Liver (tissue), 9 donors: ENCODE data around the gene HOXB2. TPM values are rescaled to one million over a fixed set of nuclear protein-coding genes. Genes with fewer than 3 reads are reported as not detected.

Source experiments
- DNase-seq: peaks from one replicate; pipeline ENCODE4 v3.0.0-alpha.2; 2017; ENCODE audit warnings: low spot score
- H3K27ac ChIP-seq, 2 donors: one replicate each; pipeline ENCODE4 v1.7.0; 2013; ENCODE audit warnings: inconsistent platforms in 2 of 2, low read length in 2 of 2, control low read depth in 1 of 2, low read depth in 1 of 2, mild to moderate bottlenecking in 1 of 2
- H3K27me3 ChIP-seq, 4 donors: one replicate each; pipeline versions ENCODE4 v1.6.1 to v1.7.0; 2013; ENCODE audit warnings: low read length in 3 of 4, inconsistent platforms in 1 of 4, mild to moderate bottlenecking in 1 of 4, moderate library complexity in 1 of 4; ENCODE audit not compliant: control insufficient read depth in 4 of 4, insufficient read depth in 4 of 4
- H3K36me3 ChIP-seq, 4 donors: one replicate each; pipeline versions ENCODE4 v1.6.1 to v1.7.0; 2013; ENCODE audit warnings: low read length in 3 of 4, mild to moderate bottlenecking in 3 of 4, low read depth in 1 of 4, moderate library complexity in 1 of 4; ENCODE audit not compliant: control insufficient read depth in 4 of 4, insufficient read depth in 3 of 4
- H3K4me1 ChIP-seq, 4 donors: one replicate each; pipeline versions ENCODE4 v1.6.1 to v1.7.0; 2013; ENCODE audit warnings: low read length in 3 of 4, mild to moderate bottlenecking in 3 of 4, moderate library complexity in 1 of 4; ENCODE audit not compliant: control insufficient read depth in 4 of 4, insufficient read depth in 4 of 4
- H3K4me3 ChIP-seq, 3 donors: one replicate each; pipeline versions ENCODE4 v1.6.1 to v1.7.0; 2013; ENCODE audit warnings: low read length in 3 of 3, control low read depth in 1 of 3, low read depth in 1 of 3, mild to moderate bottlenecking in 1 of 3
- H3K9ac ChIP-seq, 2 donors: one replicate each; pipeline ENCODE4 v1.7.0; 2013; ENCODE audit warnings: low read length in 2 of 2, mild to moderate bottlenecking in 2 of 2, moderate library complexity in 2 of 2, control low read depth in 1 of 2, low read depth in 1 of 2
- H3K9me3 ChIP-seq, 4 donors: one replicate each; pipeline versions ENCODE4 v1.6.1 to v1.7.0; 2013; ENCODE audit warnings: low read length in 3 of 4; ENCODE audit not compliant: control insufficient read depth in 4 of 4
- CTCF ChIP-seq: fragments of 150-350 bp; IDR thresholded peaks from 2 replicates; pipeline ENCODE4 v1.5.1; 2017; ENCODE audit warnings: improper control_type of control experiment, low read depth, low read length; ENCODE audit not compliant: missing input control
- EGR1 ChIP-seq, 2 donors: IDR thresholded peaks; 2 replicates each; pipeline ENCODE4 v1.6.1; 2016 to 2018; ENCODE audit warnings: antibody characterized with exemption in 2 of 2, low read depth in 2 of 2
- FOXA1 ChIP-seq: IDR thresholded peaks from 2 replicates; pipeline ENCODE4 v1.6.1; 2016; ENCODE audit warnings: antibody characterized with exemption
- GABPA ChIP-seq, 2 donors: IDR thresholded peaks in 1 of 2; conservative IDR thresholded peaks in 1 of 2; 2 replicates each; pipeline ENCODE4 v1.6.1; 2016; ENCODE audit warnings: antibody characterized with exemption in 2 of 2, mild to moderate bottlenecking in 1 of 2, moderate library complexity in 1 of 2
- HNF4A ChIP-seq, 2 donors: conservative IDR thresholded peaks; 2 replicates each; pipeline ENCODE4 v1.6.1; 2016; ENCODE audit warnings: antibody characterized with exemption in 2 of 2, mild to moderate bottlenecking in 2 of 2
- HNF4G ChIP-seq: IDR thresholded peaks from 2 replicates; pipeline ENCODE4 v1.6.1; 2016; ENCODE audit warnings: antibody characterized with exemption
- MAX ChIP-seq: IDR thresholded peaks from 2 replicates; pipeline ENCODE4 v1.6.1; 2016; ENCODE audit warnings: antibody characterized with exemption
- NR2F2 ChIP-seq: IDR thresholded peaks from 2 replicates; pipeline ENCODE4 v1.6.1; 2016; ENCODE audit warnings: antibody characterized with exemption
- RAD21 ChIP-seq, 2 donors: IDR thresholded peaks; 2 replicates each; pipeline ENCODE4 v1.6.1; 2016; ENCODE audit warnings: antibody characterized with exemption in 2 of 2, mild to moderate bottlenecking in 2 of 2
- REST ChIP-seq: IDR thresholded peaks from 2 replicates; pipeline ENCODE4 v1.6.1; 2016; ENCODE audit warnings: antibody characterized with exemption, mild to moderate bottlenecking
- RXRA ChIP-seq, 2 donors: IDR thresholded peaks; 2 replicates each; pipeline ENCODE4 v1.6.1; 2017 to 2018; ENCODE audit warnings: antibody characterized with exemption in 2 of 2, mild to moderate bottlenecking in 1 of 2
- SP1 ChIP-seq: IDR thresholded peaks from 2 replicates; pipeline ENCODE4 v1.6.1; 2018; ENCODE audit warnings: antibody characterized with exemption, mild to moderate bottlenecking
- TAF1 ChIP-seq: conservative IDR thresholded peaks from 2 replicates; pipeline ENCODE4 v1.6.1; 2016; ENCODE audit warnings: antibody characterized with exemption, mild to moderate bottlenecking
- YY1 ChIP-seq: IDR thresholded peaks from 2 replicates; pipeline ENCODE4 v1.6.1; 2016; ENCODE audit warnings: antibody characterized with exemption, mild to moderate bottlenecking
- ZBTB33 ChIP-seq: IDR thresholded peaks from 2 replicates; pipeline ENCODE4 v1.6.1; 2016; ENCODE audit warnings: antibody characterized with exemption
- WGBS: extraction: QIAGEN DNeasy Blood & Tissue Kit; methylation state at CpG from one replicate; pipeline ENCODE4 v1.1.7; 2013; 5-methylcytosine and 5-hydroxymethylcytosine counted together
- polyA plus RNA-seq, 2 donors: library from polyadenylated mRNA; stranded (reverse) in 1 of 2; unstranded in 1 of 2; fragments of 200-250 nt in 1 of 2; fragments of >200 nt in 1 of 2; fragmentation: Nextera tagmentation in 1 of 2; extraction: Ambion mirVana in 1 of 2; gene quantifications; one replicate each; pipeline versions ENCODE4 v1.2.1 to v1.2.3, GENCODE V29; 2013 to 2015
- total RNA-seq, 2 donors: library from RNA; depleted of rRNA; stranded (reverse); fragments of >200 nt; gene quantifications; one replicate each; pipeline ENCODE4 v1.2.3, GENCODE V29; 2014
- donor health status: healthy.
- donor health status: healthy.
- donor health status: healthy.
- donor health status: healthy.
- donor health status: healthy.

The HOXB2 gene
- total and polyA plus RNA-seq, 4 donors = 0.67 to 2.5 (median 1.8) TPM

GRCh38 chr17:48551214-48551555 is 6.3 kb upstream of the HOXB2 start:
- no peaks in the 10 kb centered on the region for H3K9me3 ChIP-seq
- TF ChIP-seq YY1 (no peak), EGR1 (IDR thresholded peaks at IDR 0.05; ENCODE audit: low read depth in 2 of 2) (no peak), TAF1 (no peak), ZBTB33 (no peak)
- peak overlapping the region in 1 of 3 donors; percentile 22 for H3K4me3 ChIP-seq
- peaks cover 0 to 9% (median 3%) of the 10 kb centered on the region in 4 donors for H3K27me3 ChIP-seq
- DNase-seq = no peak
- H3K9ac ChIP-seq = no peak overlapping the region
- no peaks in the 10 kb centered on the region for H3K36me3 ChIP-seq
- 37% methylated on average over 19 of the region's 19 CpGs for WGBS
- H3K4me1 ChIP-seq = peaks cover 0 to 3% (median 0%) of the 10 kb centered on the region in 4 donors
- H3K27ac ChIP-seq = no peak overlapping the region

- H3K9ac ChIP-seq = no peak overlapping the region
- peak overlapping the region in 1 of 3 donors; percentile 22 for H3K4me3 ChIP-seq
- WGBS = 37% methylated on average over 70 of the region's 70 CpGs
- H3K36me3 ChIP-seq = no peaks in the 10 kb centered on the region
- H3K27ac ChIP-seq = no peak overlapping the region
- no peak for DNase-seq
- no peaks in the 10 kb centered on the region for H3K9me3 ChIP-seq
- peaks cover 0 to 3% (median 0%) of the 10 kb centered on the region in 4 donors for H3K4me1 ChIP-seq
- TF ChIP-seq EGR1 (IDR thresholded peaks at IDR 0.05; ENCODE audit: low read depth in 2 of 2) (no peak), GABPA (IDR thresholded peaks at IDR 0.05 in 1 of 2, conservative IDR thresholded peaks at IDR 0.05 in 1 of 2) (no peak), CTCF (no peak), SP1 (no peak), NR2F2 (no peak), ZBTB33 (no peak), FOXA1 (no peak), HNF4G (no peak), MAX (no peak), RAD21 (IDR thresholded peaks at IDR 0.05) (no peak), HNF4A (conservative IDR thresholded peaks at IDR 0.05) (no peak), REST (no peak), RXRA (IDR thresholded peaks at IDR 0.05) (no peak)
- peaks cover 0 to 9% (median 3%) of the 10 kb centered on the region in 4 donors for H3K27me3 ChIP-seq
These were observed 5.7 kb upstream of the HOXB2 start for GRCh38 chr17:48550502-48551213.
